GM06990 (cell line): ENCODE data around the gene TGFBRAP1.
"Not testable (repeated sequence)": the region's sequence is repeated elsewhere in the genome, so short reads cannot be mapped to it uniquely, and the experiment has no call there.

ENCODE experiments used
- DNase-seq: peaks from one replicate; pipeline ENCODE4 v3.0.0-alpha.2; 2011; ENCODE audit not compliant: insufficient read length; ENCODE audit errors: extremely low read depth
- H3K27me3 ChIP-seq: replicated peaks from 2 replicates; pipeline ENCODE4 v1.6.0; 2011; ENCODE audit warnings: low read length; ENCODE audit not compliant: control insufficient read depth, insufficient read depth
- H3K36me3 ChIP-seq: 2 replicates; pipeline ENCODE4 v1.5.1; 2011; ENCODE audit warnings: low read length; ENCODE audit not compliant: control insufficient read depth, insufficient read depth
- H3K4me3 ChIP-seq: replicated peaks from 2 replicates; pipeline ENCODE4 v1.5.1; 2011; ENCODE audit warnings: low read depth, mild to moderate bottlenecking, control low read depth, low read length
- TF ChIP-seq, protein P1 (sequence below): IDR thresholded peaks from 2 replicates; pipeline ENCODE4 v1.5.1; 2011; ENCODE audit warnings: low read length, control low read depth, mild to moderate bottlenecking, inconsistent platforms; ENCODE audit not compliant: insufficient read depth, poor library complexity, severe bottlenecking

TGFBRAP1 gene

DNA sequence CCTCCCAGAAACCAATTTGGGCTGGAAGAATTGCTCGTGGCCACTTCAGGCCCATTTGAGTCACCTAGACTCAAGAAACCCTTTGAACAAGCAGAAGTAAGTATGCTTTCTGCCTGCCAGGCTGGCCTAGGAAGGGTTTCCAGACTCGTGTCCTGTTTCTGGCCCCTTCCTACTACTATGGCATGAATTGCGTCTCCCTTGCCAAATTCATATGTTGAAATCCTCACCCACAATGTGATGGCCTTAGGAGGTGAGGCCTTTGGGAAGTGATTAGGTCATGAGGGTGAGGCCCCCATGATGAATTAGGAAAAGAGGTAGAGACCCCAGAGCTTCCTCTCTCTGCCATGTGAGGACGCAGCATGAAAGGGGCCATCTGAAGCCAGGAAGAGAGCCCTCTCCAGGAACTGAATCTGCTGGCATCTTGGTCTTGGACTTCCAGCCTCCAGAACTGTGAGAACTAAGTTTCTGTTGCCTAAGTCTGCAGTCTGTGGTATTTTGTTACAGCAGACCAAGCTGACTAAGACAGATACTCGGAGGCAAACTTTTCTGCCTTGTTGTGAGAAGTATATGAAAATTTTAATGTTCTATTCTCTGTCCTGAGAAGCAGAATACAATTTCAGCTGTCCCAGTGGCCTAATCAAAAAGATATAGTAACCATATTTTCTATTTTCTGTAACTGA lies 74.9 kb downstream of the TGFBRAP1 start:
- Histone ChIP-seq H3K4me3 (no peak overlapping the region), H3K27me3 (no peaks in the 10 kb centered on the region), H3K36me3 (no peaks in the 10 kb centered on the region)
- DNase-seq = no peak
- TF ChIP-seq, protein P1, sequence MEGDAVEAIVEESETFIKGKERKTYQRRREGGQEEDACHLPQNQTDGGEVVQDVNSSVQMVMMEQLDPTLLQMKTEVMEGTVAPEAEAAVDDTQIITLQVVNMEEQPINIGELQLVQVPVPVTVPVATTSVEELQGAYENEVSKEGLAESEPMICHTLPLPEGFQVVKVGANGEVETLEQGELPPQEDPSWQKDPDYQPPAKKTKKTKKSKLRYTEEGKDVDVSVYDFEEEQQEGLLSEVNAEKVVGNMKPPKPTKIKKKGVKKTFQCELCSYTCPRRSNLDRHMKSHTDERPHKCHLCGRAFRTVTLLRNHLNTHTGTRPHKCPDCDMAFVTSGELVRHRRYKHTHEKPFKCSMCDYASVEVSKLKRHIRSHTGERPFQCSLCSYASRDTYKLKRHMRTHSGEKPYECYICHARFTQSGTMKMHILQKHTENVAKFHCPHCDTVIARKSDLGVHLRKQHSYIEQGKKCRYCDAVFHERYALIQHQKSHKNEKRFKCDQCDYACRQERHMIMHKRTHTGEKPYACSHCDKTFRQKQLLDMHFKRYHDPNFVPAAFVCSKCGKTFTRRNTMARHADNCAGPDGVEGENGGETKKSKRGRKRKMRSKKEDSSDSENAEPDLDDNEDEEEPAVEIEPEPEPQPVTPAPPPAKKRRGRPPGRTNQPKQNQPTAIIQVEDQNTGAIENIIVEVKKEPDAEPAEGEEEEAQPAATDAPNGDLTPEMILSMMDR = no peak

DNA sequence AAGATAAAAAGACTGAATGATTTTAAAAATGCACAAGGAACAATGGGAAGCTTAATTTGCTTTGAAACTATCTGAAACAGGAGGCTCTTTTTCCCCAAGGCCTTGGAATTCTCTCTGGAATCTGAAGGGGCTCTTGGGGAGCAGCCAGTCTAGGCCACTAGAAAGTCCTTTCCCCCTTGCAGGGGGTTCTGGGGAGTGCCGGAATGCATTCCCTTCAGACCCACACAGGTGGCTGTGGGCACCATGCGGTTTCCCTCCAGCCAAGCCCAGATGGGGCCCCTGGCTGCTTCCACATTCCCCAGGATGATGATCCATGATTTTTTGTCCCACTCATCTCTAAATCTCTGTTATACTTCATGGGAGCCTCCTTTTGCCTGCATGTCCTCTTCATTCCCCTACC lies 77.3 kb downstream of the TGFBRAP1 start:
- no peak for DNase-seq
- Histone ChIP-seq H3K4me3 (no peak overlapping the region), H3K36me3 (no peaks in the 10 kb centered on the region), H3K27me3 (no peaks in the 10 kb centered on the region)
- TF ChIP-seq, protein P1 = no peak

DNA sequence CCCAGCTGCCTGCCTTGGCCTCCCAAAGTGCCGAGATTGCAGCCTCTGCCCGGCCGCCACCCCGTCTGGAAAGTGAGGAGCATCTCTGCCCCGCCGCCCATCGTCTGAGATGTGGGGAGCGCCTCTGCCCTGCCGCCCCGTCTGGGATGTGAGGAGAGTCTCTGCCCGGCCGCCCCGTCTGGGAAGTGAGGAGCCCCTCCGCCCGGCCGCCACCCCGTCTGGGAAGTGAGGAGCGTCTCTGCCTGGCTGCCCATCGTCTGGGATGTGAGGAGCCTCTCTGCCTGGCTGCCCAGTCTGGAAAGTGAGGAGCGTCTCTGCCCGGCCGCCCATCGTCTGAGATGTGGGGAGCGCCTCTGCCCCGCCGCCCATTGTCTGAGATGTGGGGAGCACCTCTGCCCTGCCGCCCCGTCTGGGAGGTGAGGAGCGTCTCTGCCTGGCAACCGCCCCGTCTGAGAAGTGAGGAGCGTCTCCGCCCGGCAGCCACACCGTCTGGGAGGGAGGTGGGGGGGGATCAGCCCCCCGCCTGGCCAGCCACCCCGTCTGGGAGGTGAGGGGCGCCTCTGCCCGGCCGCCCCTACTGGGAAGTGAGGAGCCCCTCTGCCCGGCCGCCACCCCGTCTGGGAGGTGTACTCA lies 78.4 kb downstream of the TGFBRAP1 start:
- DNase-seq, H3K27me3 ChIP-seq, H3K36me3 ChIP-seq, H3K4me3 ChIP-seq: not testable (repeated sequence)

DNA sequence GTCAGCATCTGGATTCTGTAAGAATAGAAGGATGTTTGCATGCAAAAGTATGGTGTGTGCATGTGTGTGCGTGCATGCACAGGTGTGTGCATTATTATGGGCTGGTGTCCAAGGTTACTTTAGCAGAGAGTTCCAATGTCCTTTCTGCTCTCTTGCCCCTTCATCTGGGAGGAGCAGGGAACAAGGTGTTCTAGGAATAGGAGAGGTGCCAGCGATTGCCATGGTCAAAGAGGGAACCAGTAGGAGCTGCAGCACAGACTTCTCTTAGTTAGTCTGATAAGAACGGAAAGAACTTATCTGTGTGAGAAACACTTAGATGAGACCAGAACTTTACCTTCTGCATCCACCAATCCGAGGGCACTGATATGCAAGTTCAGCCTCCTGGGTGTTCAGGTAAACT lies 79.6 kb downstream of the TGFBRAP1 start:
- Histone ChIP-seq H3K36me3 (no peaks in the 10 kb centered on the region), H3K27me3 (no peaks in the 10 kb centered on the region), H3K4me3 (no peak overlapping the region)
- TF ChIP-seq, protein P1 = no peak
- DNase-seq = no peak

DNA sequence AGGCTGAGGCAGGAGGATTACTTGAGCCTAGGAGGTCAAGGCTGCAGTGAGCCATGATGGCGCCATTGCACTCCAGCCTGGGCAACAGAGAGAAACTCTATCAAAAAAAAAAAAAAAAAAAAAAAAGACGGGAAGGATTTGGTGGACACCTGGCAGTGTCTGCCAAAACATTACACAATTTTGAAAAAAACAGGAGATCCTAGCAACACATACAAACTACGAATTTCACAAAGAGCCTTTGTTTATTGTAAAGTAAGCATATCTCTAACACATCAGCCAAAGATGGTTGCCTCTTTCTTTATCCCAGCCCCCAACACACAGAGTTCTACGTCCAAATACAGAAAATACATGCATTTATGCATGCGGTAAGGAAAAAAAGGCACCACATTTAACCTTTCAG lies 80.4 kb downstream of the TGFBRAP1 start:
- no peak overlapping the region for H3K4me3 ChIP-seq
- TF ChIP-seq, protein P1 = no peak
- no peak for DNase-seq
- H3K36me3 ChIP-seq = no peaks in the 10 kb centered on the region
- no peaks in the 10 kb centered on the region for H3K27me3 ChIP-seq

DNA sequence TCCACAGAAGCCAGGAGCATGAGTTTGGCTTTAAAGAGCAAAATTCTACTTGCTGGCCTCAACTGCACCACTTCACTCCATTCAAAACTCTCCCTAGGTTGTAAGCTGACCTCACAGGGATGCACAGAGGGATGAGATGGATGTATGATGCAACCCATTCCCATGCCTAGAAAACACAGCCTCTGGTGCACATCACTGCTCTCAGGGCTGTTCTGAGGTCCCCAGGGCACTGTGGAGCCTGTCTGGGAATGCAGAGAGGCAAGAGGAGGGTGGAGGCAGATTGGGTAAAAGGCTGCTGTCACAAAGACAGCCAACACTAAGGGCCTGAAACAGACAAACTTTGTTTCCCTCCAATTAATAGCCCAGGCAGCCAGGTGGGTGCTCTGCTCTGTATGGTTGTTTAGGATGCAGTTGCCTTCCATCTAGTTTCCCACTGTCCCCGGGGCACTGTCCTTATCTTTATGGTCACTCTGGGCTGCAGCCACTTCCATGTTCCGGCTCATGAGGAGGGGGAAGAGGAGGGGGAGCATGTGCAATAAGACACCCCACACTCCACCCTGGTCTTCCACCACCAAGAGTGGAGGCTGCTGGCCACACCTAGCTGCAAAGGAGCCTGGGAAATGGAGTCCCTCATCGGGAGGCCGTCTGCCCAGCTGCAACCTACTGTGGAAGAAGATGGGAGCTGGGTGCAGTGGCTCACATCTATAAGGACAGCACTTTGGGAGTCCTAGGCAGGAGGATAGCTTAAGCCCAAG lies 81.0 kb downstream of the TGFBRAP1 start:
- Histone ChIP-seq H3K36me3 (no peaks in the 10 kb centered on the region), H3K27me3 (no peaks in the 10 kb centered on the region), H3K4me3 (no peak overlapping the region)
- TF ChIP-seq, protein P1 = no peak
- no peak for DNase-seq
